SK-N-SH (cell line): ENCODE data around the gene LCE7A.

Experiments used
- CHD2 ChIP-seq: fragments of 150-350 bp; IDR thresholded peaks from 2 replicates; pipeline ENCODE4 v1.6.1; 2018; ENCODE audit warnings: low read length; ENCODE audit not compliant: partially characterized antibody
- CTCF ChIP-seq: fragments of 200-600 bp; sonication (generic); IDR thresholded peaks from 2 replicates; pipeline ENCODE4 v1.6.1; 2017; ENCODE audit warnings: antibody characterized with exemption, mild to moderate bottlenecking, moderate library complexity
- EP300 ChIP-seq, 2 experiments: IDR thresholded peaks; 2 replicates each; pipeline versions ENCODE4 v1.4.0 to v1.6.1; 2012; ENCODE audit warnings: borderline replicate concordance in 1 of 2, low read depth in 1 of 2, low read length in 1 of 2
- EZH2phosphoT487 ChIP-seq: fragments of 200-600 bp; sonication (generic); IDR thresholded peaks from 2 replicates; pipeline ENCODE4 v1.6.1; 2017; ENCODE audit warnings: low read depth, mixed run types, mild to moderate bottlenecking, antibody characterized with exemption, moderate library complexity, borderline replicate concordance
- JUND ChIP-seq: IDR thresholded peaks from 2 replicates; pipeline ENCODE4 v1.4.0; 2012
- MAX ChIP-seq: IDR thresholded peaks from 2 replicates; pipeline ENCODE4 v1.4.0; 2012; ENCODE audit warnings: low read depth
- REST ChIP-seq: IDR thresholded peaks from 2 replicates; pipeline ENCODE4 v1.6.1; 2012; ENCODE audit warnings: mild to moderate bottlenecking, low read depth, low read length, moderate library complexity

GRCh38 chr1:152880907-152881306 lies 21.1 kb downstream of the LCE7A start:
- TF ChIP-seq CTCF (no peak), REST (no peak), EP300 (IDR thresholded peaks at IDR 0.05; ENCODE audit: borderline replicate concordance in 1 of 2, low read depth in 1 of 2, low read length in 1 of 2) (no peak), CHD2 (no peak), JUND (no peak), EZH2phosphoT487 (no peak), MAX (no peak)
